A673 (cell line): Measurements from ENCODE around the gene TARS3. TPM values are rescaled to one million over a fixed set of nuclear protein-coding genes. Genes with fewer than 3 reads are reported as not detected.

ENCODE experiments used
- BruUV-seq: library from RNA; stranded (reverse); fragments of 400-500 nt; replicated peaks from 2 replicates; lab custom pipeline; 2021; lab: Mats Ljungman, UMichigan
- CTCF ChIA-PET: fragments of 300-600 bp; sonication (Branson Sonifier 250); formaldehyde crosslinking; loops from one replicate; lab custom pipeline; 2022; ENCODE audit warnings: antibody characterized with exemption; lab: Charles Lee
- POLR2A ChIA-PET: fragments of 300-600 bp; sonication (Branson Sonifier 250); formaldehyde crosslinking; loops from one replicate; lab custom pipeline; 2022; ENCODE audit warnings: antibody characterized with exemption; ENCODE audit not compliant: low non-redundant PET; lab: Charles Lee
- DNase-seq: peaks from one replicate; pipeline ENCODE4 v3.0.0-alpha.2; 2015; ENCODE audit warnings: low spot score
- H3K27ac ChIP-seq: fragments of 200-600 bp; sonication (generic); 2 replicates; pipeline ENCODE4 v1.5.1; 2016; ENCODE audit warnings: mixed run types, low read depth, mild to moderate bottlenecking, mixed read lengths, antibody characterized with exemption, low read length; ENCODE audit not compliant: poor library complexity, severe bottlenecking
- H3K27me3 ChIP-seq: fragments of 200-600 bp; sonication (generic); replicated peaks from 2 replicates; pipeline ENCODE4 v1.6.1; 2017; ENCODE audit warnings: mixed run types, low read depth, mild to moderate bottlenecking, mixed read lengths, antibody characterized with exemption, low read length; ENCODE audit not compliant: insufficient read depth, poor library complexity
- H3K36me3 ChIP-seq: fragments of 200-600 bp; sonication (generic); 2 replicates; pipeline ENCODE4 v1.6.1; 2016; ENCODE audit warnings: mixed run types, mild to moderate bottlenecking, mixed read lengths, antibody characterized with exemption, low read length; ENCODE audit not compliant: insufficient read depth, poor library complexity, severe bottlenecking
- H3K4me1 ChIP-seq: fragments of 200-600 bp; sonication (generic); 2 replicates; pipeline ENCODE4 v1.6.1; 2017; ENCODE audit warnings: mixed run types, mild to moderate bottlenecking, mixed read lengths, antibody characterized with exemption, low read length; ENCODE audit not compliant: insufficient read depth, poor library complexity, severe bottlenecking
- H3K4me3 ChIP-seq: fragments of 200-600 bp; sonication (generic); 2 replicates; pipeline ENCODE4 v1.5.1; 2016; ENCODE audit warnings: low read depth, mixed run types, mild to moderate bottlenecking, mixed read lengths, low read length; ENCODE audit not compliant: poor library complexity, severe bottlenecking
- H3K9me3 ChIP-seq: fragments of 200-600 bp; sonication (generic); 2 replicates; pipeline ENCODE4 v1.6.1; 2016; ENCODE audit warnings: mixed run types, low read depth, mild to moderate bottlenecking, mixed read lengths, antibody characterized with exemption, low read length; ENCODE audit not compliant: poor library complexity, severe bottlenecking
- EZH2 ChIP-seq: fragments of 200-600 bp; sonication (generic); IDR thresholded peaks from 2 replicates; pipeline ENCODE4 v1.6.1; 2017; ENCODE audit warnings: borderline replicate concordance, low read depth, mild to moderate bottlenecking, mixed read lengths, antibody characterized with exemption, low read length; ENCODE audit not compliant: poor library complexity, severe bottlenecking
- intact Hi-C: fragments of 100-400 bp; cut with micrococcal nuclease; formaldehyde crosslinking; loops from one replicate; pipeline ENCODE4 v1.10.0; 2022; ENCODE audit not compliant: unreplicated experiment
- total RNA-seq: library from RNA; stranded (reverse); gene quantifications from 2 replicates; pipeline ENCODE4 v1.2.3, GENCODE V29; 2021
- TF ChIP-seq, protein P1 (sequence below): fragments of 300-800, 200-600 bp; sonication (generic); conservative IDR thresholded peaks from 2 replicates; pipeline ENCODE4 v1.5.1; 2017; ENCODE audit warnings: low read depth, mild to moderate bottlenecking, antibody characterized with exemption, low read length, moderate library complexity, mixed read lengths

Gene TARS3
- total RNA-seq, 1 experiment from 2014 or later, result 9.1 TPM

GRCh38 chr15:101646672-101647071 lies 77.6 kb downstream of the TARS3 start:
- peak; percentile 9 for DNase-seq
- no peak for TF ChIP-seq EZH2
- TF ChIP-seq, protein P1, sequence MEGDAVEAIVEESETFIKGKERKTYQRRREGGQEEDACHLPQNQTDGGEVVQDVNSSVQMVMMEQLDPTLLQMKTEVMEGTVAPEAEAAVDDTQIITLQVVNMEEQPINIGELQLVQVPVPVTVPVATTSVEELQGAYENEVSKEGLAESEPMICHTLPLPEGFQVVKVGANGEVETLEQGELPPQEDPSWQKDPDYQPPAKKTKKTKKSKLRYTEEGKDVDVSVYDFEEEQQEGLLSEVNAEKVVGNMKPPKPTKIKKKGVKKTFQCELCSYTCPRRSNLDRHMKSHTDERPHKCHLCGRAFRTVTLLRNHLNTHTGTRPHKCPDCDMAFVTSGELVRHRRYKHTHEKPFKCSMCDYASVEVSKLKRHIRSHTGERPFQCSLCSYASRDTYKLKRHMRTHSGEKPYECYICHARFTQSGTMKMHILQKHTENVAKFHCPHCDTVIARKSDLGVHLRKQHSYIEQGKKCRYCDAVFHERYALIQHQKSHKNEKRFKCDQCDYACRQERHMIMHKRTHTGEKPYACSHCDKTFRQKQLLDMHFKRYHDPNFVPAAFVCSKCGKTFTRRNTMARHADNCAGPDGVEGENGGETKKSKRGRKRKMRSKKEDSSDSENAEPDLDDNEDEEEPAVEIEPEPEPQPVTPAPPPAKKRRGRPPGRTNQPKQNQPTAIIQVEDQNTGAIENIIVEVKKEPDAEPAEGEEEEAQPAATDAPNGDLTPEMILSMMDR, result no peak
- no TSS peak for BruUV-seq
- peaks cover 42% of the 10 kb centered on the region for H3K4me1 ChIP-seq
- intact Hi-C loops, result no loop called here
- peak overlapping the region; percentile 50 for H3K27ac ChIP-seq
- no peaks in the 10 kb centered on the region for H3K9me3 ChIP-seq
- peaks cover 69% of the 10 kb centered on the region for H3K36me3 ChIP-seq
- no peaks in the 10 kb centered on the region for H3K27me3 ChIP-seq
- ChIA-PET CTCF (no interaction called here), POLR2A (no interaction called here)
- H3K4me3 ChIP-seq, result no peak overlapping the region

GRCh38 chr15:101642361-101642760 lies 81.9 kb downstream of the TARS3 start:
- Histone ChIP-seq H3K9me3 (no peaks in the 10 kb centered on the region), H3K27me3 (no peaks in the 10 kb centered on the region), H3K27ac (peak overlapping the region; percentile 94), H3K4me1 (peaks cover 33% of the 10 kb centered on the region), H3K4me3 (peak overlapping the region; percentile 1), H3K36me3 (peaks cover 52% of the 10 kb centered on the region)
- no peak for TF ChIP-seq EZH2
- TF ChIP-seq, protein P1, result no peak
- POLR2A ChIA-PET, result no interaction called here
- intact Hi-C loops, result no loop called here
- peak; percentile 50 for DNase-seq
- CTCF ChIA-PET, result interaction anchor here (0.6 to 1.9 kb wide), 5 partner anchors 342 to 353 kb away, joined by 3 to 7 read pairs (median 5); partner anchors contain the start of gene SNRPA1
- BruUV-seq, result TSS peak; percentile 99

- Histone ChIP-seq H3K4me3 (peak overlapping the region; percentile 12), H3K9me3 (no peaks in the 10 kb centered on the region), H3K4me1 (peaks cover 28% of the 10 kb centered on the region), H3K27ac (peak overlapping the region; percentile 94), H3K36me3 (peaks cover 47% of the 10 kb centered on the region), H3K27me3 (no peaks in the 10 kb centered on the region)
- BruUV-seq, result no TSS peak
- peak; percentile 94 for DNase-seq
- ChIA-PET CTCF (interaction anchor here (0.6 to 1.9 kb wide), 5 partner anchors 342 to 353 kb away, joined by 3 to 7 read pairs (median 5); partner anchors contain the start of gene SNRPA1), POLR2A (no interaction called here)
- intact Hi-C loops, result loop anchor here (2.0 kb wide), 1 partner anchor 347 kb away; the partner anchor contains the start of gene SNRPA1
- TF ChIP-seq, protein P1, result no peak
- TF ChIP-seq EZH2, result no peak
These were observed 82.4 kb downstream of the TARS3 start for GRCh38 chr15:101641894-101642293.
